SK-N-SH (cell line): Measurements from ENCODE around the gene FOS.

Source experiments
- CTCF ChIP-seq: fragments of 200-600 bp; sonication (generic); IDR thresholded peaks from 2 replicates; pipeline ENCODE4 v1.6.1; 2017; ENCODE audit warnings: antibody characterized with exemption, mild to moderate bottlenecking, moderate library complexity
- EP300 ChIP-seq, 2 experiments: IDR thresholded peaks; 2 replicates each; pipeline versions ENCODE4 v1.4.0 to v1.6.1; 2012; ENCODE audit warnings: borderline replicate concordance in 1 of 2, low read depth in 1 of 2, low read length in 1 of 2
- GABPA ChIP-seq: IDR thresholded peaks from 2 replicates; pipeline ENCODE4 v1.4.0; 2012; ENCODE audit warnings: low read depth, mild to moderate bottlenecking
- NFIC ChIP-seq: IDR thresholded peaks from 2 replicates; pipeline ENCODE4 v1.4.0; 2012; ENCODE audit warnings: borderline replicate concordance
- NRF1 ChIP-seq: IDR thresholded peaks from 2 replicates; pipeline ENCODE4 v1.6.1; 2012; ENCODE audit warnings: low read depth, mild to moderate bottlenecking, low read length
- PBX3 ChIP-seq: IDR thresholded peaks from 2 replicates; pipeline ENCODE4; 2012
- RAD21 ChIP-seq: IDR thresholded peaks from 2 replicates; pipeline ENCODE4 v1.6.1; 2012; ENCODE audit warnings: mild to moderate bottlenecking, low read length
- RCOR1 ChIP-seq: fragments of 150-350 bp; IDR thresholded peaks from 2 replicates; pipeline ENCODE4 v1.6.1; 2017; ENCODE audit warnings: antibody characterized with exemption, low read length
- REST ChIP-seq: IDR thresholded peaks from 2 replicates; pipeline ENCODE4 v1.6.1; 2012; ENCODE audit warnings: mild to moderate bottlenecking, low read depth, low read length, moderate library complexity
- RFX5 ChIP-seq: IDR thresholded peaks from 2 replicates; pipeline ENCODE4 v1.6.1; 2012; ENCODE audit warnings: mild to moderate bottlenecking, improper control_type of control experiment, low read length
- YY1 ChIP-seq: IDR thresholded peaks from 2 replicates; pipeline ENCODE4 v1.4.0; 2012; ENCODE audit warnings: low read depth, mild to moderate bottlenecking

GRCh38 chr14:75290851-75291250 is 12.2 kb downstream of the FOS start:
- no peak for TF ChIP-seq PBX3
- no peak for TF ChIP-seq EP300 (IDR thresholded peaks at IDR 0.05; ENCODE audit: borderline replicate concordance in 1 of 2, low read depth in 1 of 2, low read length in 1 of 2)
- TF ChIP-seq NRF1, result no peak
- TF ChIP-seq RAD21, result no peak
- TF ChIP-seq CTCF, result no peak
- TF ChIP-seq RCOR1, result no peak
- no peak for TF ChIP-seq NFIC
- TF ChIP-seq GABPA, result no peak
- no peak for TF ChIP-seq YY1
- TF ChIP-seq REST, result no peak
- no peak for TF ChIP-seq RFX5
